Loucy (cell line): ENCODE results near the gene MAP7D2.
A peak's percentile ranks its signal among the peaks of the same experiment; 100 is the strongest.
"Not testable (repeated sequence)": the region's sequence is repeated elsewhere in the genome, so short reads cannot be mapped to it uniquely, and the experiment has no call there.

Experiments
- H2AFZ ChIP-seq: fragments of 200-600 bp; sonication (generic); 2 replicates; pipeline ENCODE4 v1.6.0; 2016; ENCODE audit warnings: antibody characterized with exemption, mild to moderate bottlenecking, low read length, moderate library complexity
- H3F3A ChIP-seq: fragments of 200-600 bp; 2 replicates; pipeline ENCODE4 v1.6.0; 2016; ENCODE audit warnings: antibody characterized with exemption, low read depth, mild to moderate bottlenecking
- H3K27me3 ChIP-seq: fragments of 200-600 bp; sonication (generic); 2 replicates; pipeline ENCODE4 v1.6.1; 2014; ENCODE audit warnings: low read length, mild to moderate bottlenecking; ENCODE audit not compliant: insufficient read depth, poor library complexity, severe bottlenecking
- H3K36me3 ChIP-seq: fragments of 200-600 bp; sonication (generic); 2 replicates; pipeline ENCODE4 v1.6.1; 2016; ENCODE audit warnings: low read length; ENCODE audit not compliant: insufficient read depth
- H3K4me1 ChIP-seq: fragments of 200-600 bp; sonication (generic); 2 replicates; pipeline ENCODE4 v1.5.1; 2014; ENCODE audit warnings: low read length, mild to moderate bottlenecking; ENCODE audit not compliant: insufficient read depth, poor library complexity, severe bottlenecking
- H3K4me2 ChIP-seq: fragments of 200-600 bp; sonication (generic); 2 replicates; pipeline ENCODE4 v1.6.0; 2014; ENCODE audit warnings: antibody characterized with exemption, low read length, low read depth, mild to moderate bottlenecking; ENCODE audit not compliant: poor library complexity, severe bottlenecking
- H3K4me3 ChIP-seq: fragments of 200-600 bp; sonication (generic); 2 replicates; pipeline ENCODE4 v1.5.1; 2014; ENCODE audit warnings: low read length, mild to moderate bottlenecking, mixed read lengths; ENCODE audit not compliant: poor library complexity, severe bottlenecking
- H3K79me2 ChIP-seq: fragments of 200-600 bp; sonication (generic); 2 replicates; pipeline ENCODE4 v1.6.1; 2014; ENCODE audit warnings: low read length; ENCODE audit not compliant: insufficient read depth
- H3K9ac ChIP-seq: fragments of 200-600 bp; sonication (generic); 2 replicates; pipeline ENCODE4 v1.6.0; 2014; ENCODE audit warnings: mild to moderate bottlenecking, low read depth, low read length, moderate library complexity; ENCODE audit not compliant: poor library complexity, severe bottlenecking
- H3K9me2 ChIP-seq: fragments of 200-600 bp; sonication (generic); replicated peaks from 2 replicates; pipeline ENCODE4 v1.6.1; 2016; ENCODE audit warnings: low read depth, low read length, mixed read lengths
- H3K9me3 ChIP-seq: fragments of 200-600 bp; sonication (generic); 2 replicates; pipeline ENCODE4 v1.6.1; 2014; ENCODE audit warnings: mild to moderate bottlenecking, antibody characterized with exemption, low read length, low read depth; ENCODE audit not compliant: insufficient read depth
- H4K20me1 ChIP-seq: fragments of 200-600 bp; sonication (generic); 2 replicates; pipeline ENCODE4 v1.6.0; 2014; ENCODE audit warnings: antibody characterized with exemption, low read length, mild to moderate bottlenecking; ENCODE audit not compliant: insufficient read depth, poor library complexity, severe bottlenecking
- CTCF ChIP-seq: fragments of 200-600 bp; sonication (generic); conservative IDR thresholded peaks from 2 replicates; pipeline ENCODE4 v1.5.1; 2014; ENCODE audit warnings: mild to moderate bottlenecking, antibody characterized with exemption, low read length
- EZH2phosphoT487 ChIP-seq: fragments of 200-600 bp; IDR thresholded peaks from 2 replicates; pipeline ENCODE4 v1.6.1; 2018; ENCODE audit warnings: antibody characterized with exemption, mild to moderate bottlenecking, moderate library complexity, borderline replicate concordance

Gene MAP7D2

DNA sequence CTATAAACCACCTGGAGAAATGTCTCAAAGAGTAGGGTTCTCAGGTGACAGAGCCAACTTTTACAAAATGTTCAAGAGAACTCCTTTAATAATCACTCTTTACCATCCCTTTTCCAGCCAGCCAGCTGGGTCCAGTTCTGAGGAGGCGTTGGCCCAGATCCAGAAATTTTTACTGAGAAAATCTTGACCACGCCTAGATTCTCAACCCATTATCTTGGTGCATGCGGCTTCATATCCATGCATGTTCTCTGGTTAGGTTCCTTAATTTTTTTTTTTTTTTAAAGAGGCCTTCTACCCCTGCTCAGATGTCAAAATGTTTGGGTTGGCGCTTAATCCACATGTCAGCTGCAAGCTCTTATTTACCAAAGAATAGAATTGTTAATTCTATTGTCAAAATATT is 12.0 kb upstream of the MAP7D2 start:
- Histone ChIP-seq H3K79me2 (peaks cover 12% of the 10 kb centered on the region), H3K9ac (no peak overlapping the region), H3K4me2 (no peak overlapping the region), H3K9me3 (no peaks in the 10 kb centered on the region), H2AFZ (no peak overlapping the region), H4K20me1 (peaks cover 10% of the 10 kb centered on the region), H3K9me2 (no peaks in the 10 kb centered on the region), H3K27me3 (no peaks in the 10 kb centered on the region), H3K36me3 (peaks cover 49% of the 10 kb centered on the region), H3F3A (no peaks in the 10 kb centered on the region), H3K4me3 (no peak overlapping the region), H3K4me1 (no peaks in the 10 kb centered on the region)
- TF ChIP-seq EZH2phosphoT487 = no peak
- no peak for TF ChIP-seq CTCF

- TF ChIP-seq CTCF = 0 out of 2 replicates have a peak, but pooled peaks have one; percentile 9
- not testable (repeated sequence) for H3K79me2 ChIP-seq, H4K20me1 ChIP-seq, H3K9me3 ChIP-seq, H3K27me3 ChIP-seq, H3K9me2 ChIP-seq, H2AFZ ChIP-seq, H3K4me1 ChIP-seq, H3K9ac ChIP-seq, H3F3A ChIP-seq, H3K4me3 ChIP-seq, H3K4me2 ChIP-seq
- peaks cover 37% of the 10 kb centered on the region for H3K36me3 ChIP-seq
Measured at GRCh38 chrX:20127440-20127839, 10.7 kb upstream of the MAP7D2 start.

GRCh38 chrX:20126833-20127232 is 10.1 kb upstream of the MAP7D2 start:
- not testable (repeated sequence) for H3K4me2 ChIP-seq

GRCh38 chrX:20124964-20125363 is 8.3 kb upstream of the MAP7D2 start:
- Histone ChIP-seq H3K79me2 (no peaks in the 10 kb centered on the region), H3K4me1 (no peaks in the 10 kb centered on the region), H3K4me3 (no peak overlapping the region), H2AFZ (no peak overlapping the region), H3K36me3 (peaks cover 18% of the 10 kb centered on the region), H3K27me3 (no peaks in the 10 kb centered on the region), H3F3A (no peaks in the 10 kb centered on the region), H3K9ac (no peak overlapping the region), H4K20me1 (peaks cover 2% of the 10 kb centered on the region), H3K4me2 (no peak overlapping the region), H3K9me2 (no peaks in the 10 kb centered on the region), H3K9me3 (no peaks in the 10 kb centered on the region)
- TF ChIP-seq CTCF (no peak), EZH2phosphoT487 (no peak)

More at GRCh38 chrX:20126833-20127232, 10.1 kb upstream of the MAP7D2 start:
- H3K36me3 ChIP-seq = peaks cover 32% of the 10 kb centered on the region
- H3K4me1 ChIP-seq, H2AFZ ChIP-seq, H4K20me1 ChIP-seq, H3K79me2 ChIP-seq, H3K9ac ChIP-seq, H3F3A ChIP-seq, H3K4me3 ChIP-seq, H3K9me3 ChIP-seq, H3K9me2 ChIP-seq, H3K27me3 ChIP-seq: not testable (repeated sequence)
